K562 (cell line): Measurements from ENCODE around the gene NECTIN4. TPM values are rescaled to one million over a fixed set of nuclear protein-coding genes. Genes with fewer than 3 reads are reported as not detected.
A peak's percentile ranks its signal among the peaks of the same experiment; 100 is the strongest.

Experiments
- CTBP1 ChIP-seq: fragments of 450-650 bp; IDR thresholded peaks from 2 replicates; pipeline ENCODE4 v1.6.1; 2016; ENCODE audit warnings: borderline replicate concordance
- EP400 ChIP-seq: fragments of 450-650 bp; IDR thresholded peaks from 2 replicates; pipeline ENCODE4 v1.6.1; 2017; ENCODE audit warnings: antibody characterized with exemption, mild to moderate bottlenecking, moderate library complexity
- ESRRB ChIP-seq: fragments of 250-450 bp; sonication (Bioruptor Pico); IDR thresholded peaks from 2 replicates; pipeline ENCODE4 v1.5.0; 2020; ENCODE audit warnings: mild to moderate bottlenecking, moderate library complexity, borderline replicate concordance
- HBP1 ChIP-seq: fragments of 450-650 bp; formaldehyde crosslinking; IDR thresholded peaks from 2 replicates; pipeline ENCODE4 v1.4.0; 2022; ENCODE audit warnings: missing genetic modification characterization
- MYC ChIP-seq, 2 experiments: fragments of 250-450 bp in 1 of 2; sonication (Bioruptor Pico) in 1 of 2; IDR thresholded peaks; 2 replicates each; pipeline versions ENCODE4 v1.5.1 to v1.6.1; 2012 to 2021; ENCODE audit warnings: low read depth in 2 of 2, borderline replicate concordance in 1 of 2, improper control_type of control experiment in 1 of 2, low read length in 1 of 2, mild to moderate bottlenecking in 1 of 2, moderate library complexity in 1 of 2
- MYNN ChIP-seq, 2 experiments: sonication (generic); formaldehyde crosslinking in 1 of 2; IDR thresholded peaks; 2 replicates each; pipeline versions ENCODE4 v1.5.0 to v1.6.1; 2016 to 2020; ENCODE audit warnings: antibody characterized with exemption in 1 of 2, missing genetic modification reagents in 1 of 2
- POLR2B ChIP-seq: fragments of 450-650 bp; IDR thresholded peaks from 2 replicates; pipeline ENCODE4 v1.6.1; 2018; ENCODE audit warnings: low read depth; ENCODE audit not compliant: partially characterized antibody
- SMARCA5 ChIP-seq: fragments of 450-650 bp; IDR thresholded peaks from 2 replicates; pipeline ENCODE4 v1.6.1; 2016
- SRSF1 ChIP-seq: fragments of 200-400 bp; formaldehyde crosslinking; IDR thresholded peaks from 2 replicates; pipeline ENCODE4 v1.6.1; 2017; ENCODE audit warnings: mild to moderate bottlenecking, low read depth, low read length, moderate library complexity
- SUPT5H ChIP-seq: fragments of 450-650 bp; IDR thresholded peaks from 2 replicates; pipeline ENCODE4 v1.6.1; 2016
- UBTF ChIP-seq, 2 experiments: IDR thresholded peaks; 2 replicates each; pipeline ENCODE4 v1.6.1; 2012; ENCODE audit warnings: improper control_type of control experiment in 2 of 2, low read depth in 2 of 2, low read length in 2 of 2, borderline replicate concordance in 1 of 2
- USF1 ChIP-seq: sonication (generic); formaldehyde crosslinking; IDR thresholded peaks from 2 replicates; pipeline ENCODE4 v1.9.0; 2022; ENCODE audit warnings: mild to moderate bottlenecking, missing genetic modification reagents
- ZBTB2 ChIP-seq: fragments of 450-650 bp; IDR thresholded peaks from 2 replicates; pipeline ENCODE4 v1.6.1; 2016; ENCODE audit warnings: antibody characterized with exemption
- ZBTB43 ChIP-seq: sonication (generic); formaldehyde crosslinking; IDR thresholded peaks from 2 replicates; pipeline ENCODE4 v1.8.0; 2023; ENCODE audit warnings: mild to moderate bottlenecking, missing genetic modification reagents
- ZNF274 ChIP-seq: IDR thresholded peaks from 2 replicates; pipeline ENCODE4 v1.6.1; 2011; ENCODE audit warnings: low read depth, mild to moderate bottlenecking, low read length, moderate library complexity, borderline replicate concordance
- ZNF696 ChIP-seq: fragments of 250-450 bp; sonication (Bioruptor Pico); conservative IDR thresholded peaks from 2 replicates; pipeline ENCODE4 v1.4.0; 2020; ENCODE audit warnings: mild to moderate bottlenecking, moderate library complexity
- polyA plus RNA-seq, 8 experiments: library from polyadenylated mRNA; depleted of rRNA in 4 of 8; stranded (reverse) in 5 of 8; unstranded in 3 of 8; fragments of >200 nt; fragmentation: Nextera tagmentation in 2 of 8; fragmentation: Illumina TruSeq in 1 of 8; extraction: Ambion mirVana in 2 of 8; extraction: Trizol in 1 of 8; gene quantifications; 2 replicates each; pipeline versions ENCODE4 v1.2.1 to v1.2.3, GENCODE V29; 2011 to 2014; ENCODE audit warnings: inconsistent platforms in 1 of 8, missing spikeins in 1 of 8
- total RNA-seq, 7 experiments: library from RNA; depleted of rRNA in 6 of 7; stranded (reverse); fragments of >200 nt in 6 of 7; fragmentation: Illumina TruSeq in 2 of 7; extraction: Trizol in 2 of 7; gene quantifications; 2 replicates each; pipeline versions ENCODE4 v1.2.1 to v1.2.3, GENCODE V29; 2011 to 2021; ENCODE audit warnings: low replicate concordance in 1 of 7

NECTIN4 gene
- total and polyA plus RNA-seq, 9 of the 15 experiments (the other 6 are each of a cell fraction or from before 2014, with no cell fraction given) = 0.01 to 0.09 TPM; not detected in 7

- peak; percentile 53 to 88; a peak in 2 of 4 replicates for TF ChIP-seq UBTF (IDR thresholded peaks at IDR 0.05; ENCODE audit: borderline replicate concordance in 1 of 2, low read depth in 2 of 2, low read length in 2 of 2)
- no peak for TF ChIP-seq ZNF696 (CRISPR knock-in tag)
- no peak for TF ChIP-seq SMARCA5
- no peak for TF ChIP-seq ZBTB2
- 0 out of 2 replicates have a peak, but pooled peaks have one; percentile 10 for TF ChIP-seq MYC (IDR thresholded peaks at IDR 0.05; ENCODE audit: low read depth, low read length)
- no peak for TF ChIP-seq MYC (CRISPR knock-in tag; IDR thresholded peaks at IDR 0.05; ENCODE audit: borderline replicate concordance, low read depth)
- no peak for TF ChIP-seq SRSF1
- TF ChIP-seq POLR2B = no peak
- no peak for TF ChIP-seq USF1
- TF ChIP-seq CTBP1 = 0 out of 2 replicates have a peak, but pooled peaks have one; percentile 5
- TF ChIP-seq ZBTB43 (CRISPR knock-in tag) = no peak
- no peak for TF ChIP-seq ZNF274
- TF ChIP-seq SUPT5H = no peak
- 0 out of 2 replicates have a peak, but pooled peaks have one; percentile 10 for TF ChIP-seq EP400
- no peak for TF ChIP-seq MYNN (IDR thresholded peaks at IDR 0.05)
- TF ChIP-seq MYNN (CRISPR knock-in tag; IDR thresholded peaks at IDR 0.05) = 0 out of 2 replicates have a peak, but pooled peaks have one; percentile 40
- 0 out of 2 replicates have a peak, but pooled peaks have one; percentile 35 for TF ChIP-seq HBP1 (CRISPR knock-in tag)
- no peak for TF ChIP-seq ESRRB
Observed at GRCh38 chr1:161044908-161045735, 44.2 kb downstream of the NECTIN4 start (continued).
